Right atrium auricular region (tissue), 2 donors: ENCODE data around the gene SMURF1. TPM values are rescaled to one million over a fixed set of nuclear protein-coding genes. Genes with fewer than 3 reads are reported as not detected.

Experiments used
- DNase-seq: peaks from one replicate; pipeline ENCODE4 v3.0.0-alpha.2; 2019; ENCODE audit warnings: low spot score
- H3K27ac ChIP-seq, 2 donors: fragments of 200-600 bp; sonication (generic); 1 replicate in 1 of 2; 2 replicates in 1 of 2; pipeline ENCODE4 v1.5.1; 2016 to 2019
- H3K27me3 ChIP-seq, 2 donors: fragments of 200-600 bp; sonication (generic); one replicate each; pipeline versions ENCODE4 v1.5.1 to v1.6.0; 2017 to 2019
- H3K36me3 ChIP-seq: fragments of 200-600 bp; sonication (generic); one replicate; pipeline ENCODE4 v1.5.1; 2016
- H3K4me1 ChIP-seq, 2 donors: fragments of 200-600 bp; sonication (generic); one replicate each; pipeline versions ENCODE4 v1.5.1 to v1.6.0; 2017 to 2019
- H3K4me3 ChIP-seq, 2 donors: fragments of 200-600 bp; sonication (generic); 1 replicate in 1 of 2; 2 replicates in 1 of 2; pipeline ENCODE4 v1.5.1; 2017 to 2019; ENCODE audit warnings: mild to moderate bottlenecking in 1 of 2, moderate library complexity in 1 of 2
- H3K9me3 ChIP-seq, 2 donors: fragments of 200-600 bp; sonication (generic); one replicate each; pipeline ENCODE4 v1.5.1; 2019
- CTCF ChIP-seq, 2 donors: fragments of 200-600 bp; sonication (generic); IDR thresholded peaks; one replicate each; pipeline ENCODE4 v1.5.1; 2019; ENCODE audit warnings: antibody characterized with exemption in 2 of 2
- total RNA-seq, 2 donors: library from RNA; depleted of rRNA; stranded (reverse); fragments of >200 nt; gene quantifications; one replicate each; pipeline ENCODE4 v1.1.0, GENCODE V29; 2016

SMURF1 gene
- total RNA-seq, 2 donors from 2014 or later: 9.0 to 14.3 TPM

- H3K27me3 ChIP-seq: no peaks in the 10 kb centered on the region
- H3K4me3 ChIP-seq: no peak overlapping the region
- H3K27ac ChIP-seq: no peak overlapping the region
- H3K9me3 ChIP-seq: no peaks in the 10 kb centered on the region
- no peak for TF ChIP-seq CTCF (IDR thresholded peaks at IDR 0.05)
- DNase-seq: no peak
- no peaks in the 10 kb centered on the region for H3K4me1 ChIP-seq
- H3K36me3 ChIP-seq: peaks cover 76% of the 10 kb centered on the region
Measured at GRCh38 chr7:99011706-99012404, 132.1 kb downstream of the SMURF1 start.

GRCh38 chr7:99011341-99011705 is 132.6 kb downstream of the SMURF1 start:
- Histone ChIP-seq H3K9me3 (no peaks in the 10 kb centered on the region), H3K27me3 (no peaks in the 10 kb centered on the region), H3K4me3 (no peak overlapping the region), H3K4me1 (no peaks in the 10 kb centered on the region), H3K36me3 (peaks cover 81% of the 10 kb centered on the region), H3K27ac (no peak overlapping the region)
- TF ChIP-seq CTCF (IDR thresholded peaks at IDR 0.05): no peak
- DNase-seq: peak; percentile 52

GRCh38 chr7:99010281-99010680 is 133.6 kb downstream of the SMURF1 start:
- Histone ChIP-seq H3K36me3 (peaks cover 85% of the 10 kb centered on the region), H3K27me3 (no peaks in the 10 kb centered on the region), H3K4me1 (no peaks in the 10 kb centered on the region), H3K9me3 (no peaks in the 10 kb centered on the region), H3K4me3 (no peak overlapping the region), H3K27ac (no peak overlapping the region)
- no peak for TF ChIP-seq CTCF (IDR thresholded peaks at IDR 0.05)
- DNase-seq: no peak

- H3K9me3 ChIP-seq: no peaks in the 10 kb centered on the region
- TF ChIP-seq CTCF (IDR thresholded peaks at IDR 0.05): no peak
- no peak overlapping the region for H3K27ac ChIP-seq
- H3K4me1 ChIP-seq: no peaks in the 10 kb centered on the region
- peaks cover 87% of the 10 kb centered on the region for H3K36me3 ChIP-seq
- DNase-seq: peak; percentile 13
- H3K27me3 ChIP-seq: no peaks in the 10 kb centered on the region
- H3K4me3 ChIP-seq: no peak overlapping the region
Measured at GRCh38 chr7:99008921-99009530, 134.9 kb downstream of the SMURF1 start.

- H3K36me3 ChIP-seq: peaks cover 81% of the 10 kb centered on the region
- DNase-seq: peak; percentile 48
- H3K9me3 ChIP-seq: no peaks in the 10 kb centered on the region
- no peak for TF ChIP-seq CTCF (IDR thresholded peaks at IDR 0.05)
- no peaks in the 10 kb centered on the region for H3K4me1 ChIP-seq
- H3K4me3 ChIP-seq: no peak overlapping the region
- no peaks in the 10 kb centered on the region for H3K27me3 ChIP-seq
- H3K27ac ChIP-seq: no peak overlapping the region
Measured at GRCh38 chr7:99008181-99008631, 135.7 kb downstream of the SMURF1 start.
